Tongue (tissue), 2 donors: ENCODE data around the gene CTNNAL1. TPM values are rescaled to one million over a fixed set of nuclear protein-coding genes. Genes with fewer than 3 reads are reported as not detected.
A peak's percentile ranks its signal among the peaks of the same experiment; 100 is the strongest.
"Not testable (repeated sequence)": the region's sequence is repeated elsewhere in the genome, so short reads cannot be mapped to it uniquely, and the experiment has no call there.

Experiments used
- DNase-seq: peaks from one replicate; pipeline ENCODE4 v3.0.0-alpha.2; 2015
- total RNA-seq: library from RNA; depleted of rRNA; stranded (reverse); fragments of >200 nt; gene quantifications from one replicate; pipeline ENCODE4 v1.2.3, GENCODE V29; 2014

CTNNAL1 gene
- total RNA-seq, 1 donor from 2014 or later = 51.2 TPM

DNA sequence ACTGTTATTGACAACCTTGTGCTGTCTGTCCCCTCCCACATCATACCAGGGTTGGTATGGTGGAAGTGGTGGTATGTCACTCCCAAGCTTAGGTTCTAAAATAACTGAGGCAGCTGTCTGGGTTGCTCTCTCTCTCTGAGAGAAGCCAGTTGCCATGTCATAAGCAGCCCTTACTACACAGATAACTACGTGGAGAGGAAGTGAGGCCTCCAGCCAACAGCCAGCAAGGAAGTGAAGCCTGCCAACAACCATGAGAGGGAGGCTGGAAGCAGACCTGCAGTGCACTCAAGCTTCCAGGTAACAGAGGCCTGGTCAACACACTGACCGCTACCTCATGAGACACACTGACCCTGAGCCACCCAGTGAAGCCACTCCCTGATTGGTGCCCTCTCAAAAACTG lies 18.6 kb downstream of the CTNNAL1 start:
- peak; percentile 46 for DNase-seq

- DNase-seq = no peak
Observed at GRCh38 chr9:108991479-108991878, 21.8 kb downstream of the CTNNAL1 start.

DNA sequence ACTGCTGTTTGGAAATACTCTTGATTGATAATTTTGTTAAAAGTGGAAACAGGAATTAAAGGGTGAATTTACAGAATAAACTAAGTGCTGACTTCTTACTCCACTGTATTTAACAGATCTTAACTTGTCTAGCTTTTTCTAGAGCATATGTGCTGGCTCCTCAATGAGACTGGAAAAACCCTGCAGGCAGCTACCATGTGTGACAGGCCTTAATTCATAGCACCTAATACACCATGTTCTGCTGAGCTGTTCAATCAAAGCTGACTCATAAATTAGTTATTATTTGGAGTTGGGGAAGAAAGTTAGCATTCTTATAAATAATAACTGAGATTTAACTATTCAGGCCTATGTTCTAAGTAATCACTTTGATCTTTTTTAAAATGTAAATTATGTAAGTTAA lies 29.4 kb downstream of the CTNNAL1 start:
- no peak for DNase-seq

- no peak for DNase-seq
Observed at GRCh38 chr9:108980893-108981292, 32.4 kb downstream of the CTNNAL1 start.

DNA sequence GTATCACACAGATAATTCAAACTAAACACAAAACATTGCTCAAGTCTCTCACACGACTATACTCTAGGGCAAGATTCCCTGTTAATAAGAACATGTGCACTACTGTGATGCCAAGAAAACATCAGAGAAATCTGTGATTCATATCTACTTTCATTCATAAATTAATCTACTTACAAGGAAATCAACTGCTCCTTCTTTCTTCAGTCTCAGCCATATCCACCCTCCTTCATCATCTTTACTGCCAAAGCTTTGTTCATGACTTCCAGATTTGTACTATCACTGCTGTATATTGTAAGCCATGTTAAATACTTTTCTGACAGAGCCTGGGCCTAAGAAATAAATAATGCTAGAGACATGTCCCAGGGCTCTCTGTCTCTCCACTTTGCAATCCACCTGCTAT lies 35.1 kb downstream of the CTNNAL1 start:
- DNase-seq = peak; percentile 32

DNA sequence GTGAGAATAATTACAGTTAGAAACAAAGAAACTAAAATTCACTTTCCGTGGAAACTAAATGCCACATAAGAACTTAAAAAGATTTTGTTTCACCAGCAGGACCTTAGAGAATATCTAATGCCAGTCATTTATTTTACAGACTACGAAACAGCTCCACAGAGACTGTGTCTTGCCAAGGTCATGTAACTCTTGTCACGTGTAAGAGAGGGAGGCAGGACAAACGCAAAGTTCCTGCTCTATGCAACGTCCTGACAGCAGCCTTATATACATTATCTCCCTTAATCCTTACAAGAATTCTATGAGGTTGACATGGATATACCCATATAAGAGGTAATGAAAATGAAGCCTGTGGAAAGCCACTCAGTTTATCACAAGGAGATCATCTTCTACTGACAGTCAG lies 39.4 kb downstream of the CTNNAL1 start:
- peak; percentile 15 for DNase-seq

GRCh38 chr9:108972626-108973209 lies 40.6 kb downstream of the CTNNAL1 start:
- DNase-seq = peak; percentile 21

GRCh38 chr9:108972186-108972585 lies 41.1 kb downstream of the CTNNAL1 start:
- no peak for DNase-seq

DNA sequence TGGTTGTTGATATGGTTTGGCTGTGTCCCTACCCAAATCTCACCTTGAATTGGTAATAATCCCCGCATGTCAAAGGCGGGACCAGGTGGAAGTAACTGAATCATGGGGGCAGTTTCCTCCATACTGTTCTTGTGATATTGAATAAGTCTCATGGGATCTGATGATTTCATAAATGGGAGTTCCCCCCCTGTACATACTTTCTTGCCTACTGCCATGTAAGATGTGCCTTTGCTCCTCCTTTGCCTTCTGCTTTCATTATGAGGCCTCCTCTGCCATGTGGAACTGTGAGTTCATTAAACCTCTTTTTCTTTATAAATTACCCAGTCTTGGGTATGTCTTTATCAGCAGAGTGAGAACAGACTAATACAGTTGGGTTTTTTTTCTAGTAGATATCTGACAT lies 41.9 kb downstream of the CTNNAL1 start:
- not testable (repeated sequence) for DNase-seq

- no peak for DNase-seq
Observed at GRCh38 chr9:108967916-108968315, 45.4 kb downstream of the CTNNAL1 start.

DNA sequence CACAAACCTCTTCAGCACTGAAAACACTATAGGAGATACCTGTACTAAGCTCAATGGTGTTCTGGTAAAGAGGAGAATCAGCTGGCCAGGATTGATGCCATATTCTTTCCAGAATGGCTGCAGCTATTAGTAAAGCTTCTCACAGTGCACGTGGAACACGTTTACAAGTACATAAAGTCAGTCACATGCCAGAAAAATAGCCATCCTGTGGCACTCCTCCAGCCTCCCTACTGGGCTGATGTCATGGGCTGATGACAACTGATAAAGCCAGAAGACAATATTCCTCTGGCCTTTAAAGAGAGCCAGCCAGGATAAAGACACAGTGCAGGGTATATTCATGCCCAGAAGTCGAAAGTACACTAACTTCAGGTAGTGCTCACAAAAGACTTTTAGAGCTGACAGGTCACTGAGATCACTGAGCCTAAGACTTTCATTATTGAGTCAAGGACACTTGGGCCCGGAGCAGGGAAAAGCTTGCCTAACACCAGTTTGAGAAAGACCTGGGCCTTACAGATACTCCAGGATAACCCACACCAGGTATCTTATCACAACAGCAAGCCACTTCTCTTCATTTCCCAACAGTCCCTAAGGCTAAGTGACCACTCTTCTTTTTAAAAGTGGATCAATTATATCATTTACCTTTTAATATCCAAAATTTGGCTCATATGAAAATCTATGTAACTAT lies 49.7 kb downstream of the CTNNAL1 start:
- no peak for DNase-seq

DNA sequence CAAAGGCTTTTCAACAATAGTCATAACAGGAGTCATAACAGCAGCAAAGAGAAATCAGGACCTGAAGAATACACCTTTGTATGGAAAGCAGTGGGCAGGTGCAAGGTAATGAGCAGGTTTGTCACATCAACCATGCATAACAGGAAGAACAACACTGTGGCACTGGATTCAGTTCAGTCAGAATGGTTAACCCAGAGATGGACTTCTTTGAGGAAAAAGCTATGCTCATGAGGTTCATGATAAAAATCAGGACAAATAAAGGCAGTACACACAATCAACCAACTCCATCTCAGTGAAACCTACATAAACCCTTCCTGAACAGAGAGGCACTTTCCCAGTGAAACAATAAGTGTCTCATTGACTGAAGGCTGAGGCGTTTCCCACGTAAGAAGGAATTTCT lies 52.1 kb downstream of the CTNNAL1 start:
- DNase-seq = no peak

DNA sequence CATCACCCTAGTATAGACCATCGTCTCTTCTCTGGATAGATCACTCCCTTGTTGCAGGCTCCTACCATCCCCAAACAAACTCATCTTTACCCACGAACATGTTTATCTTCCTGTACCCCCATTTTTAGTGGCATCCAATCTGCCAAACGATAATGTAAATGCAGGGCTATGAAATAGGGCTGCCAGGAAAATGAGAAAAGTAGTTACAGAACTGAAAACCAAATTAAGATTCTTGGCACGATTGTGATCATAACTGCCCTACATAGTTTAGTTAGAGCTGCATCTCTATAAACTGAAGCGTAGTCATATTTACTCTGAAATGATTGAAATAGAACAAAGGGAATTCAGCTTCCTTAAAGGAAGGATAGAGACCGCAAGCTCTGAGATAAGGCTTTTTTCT lies 53.0 kb downstream of the CTNNAL1 start:
- no peak for DNase-seq

DNA sequence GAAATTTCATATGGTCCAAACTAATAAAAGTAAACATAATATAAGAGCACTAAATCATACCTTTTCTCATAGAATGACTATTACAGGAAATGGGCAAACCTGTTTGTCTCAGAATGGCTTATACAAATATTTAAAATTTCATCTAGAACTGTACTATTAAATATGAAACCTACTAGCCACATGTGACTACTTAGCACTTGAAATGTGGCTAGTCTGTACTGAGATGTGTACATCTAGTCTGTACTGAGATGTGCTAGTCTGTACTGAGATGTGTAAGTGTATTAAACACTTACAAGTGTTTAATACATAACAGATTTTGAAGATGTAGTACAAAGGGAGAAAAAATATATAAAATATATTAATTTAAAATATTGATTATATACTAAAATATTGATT lies 56.7 kb downstream of the CTNNAL1 start:
- no peak for DNase-seq

GRCh38 chr9:108956022-108956630 lies 57.2 kb downstream of the CTNNAL1 start:
- no peak for DNase-seq

GRCh38 chr9:108953983-108954574 lies 59.2 kb downstream of the CTNNAL1 start:
- DNase-seq = peak; percentile 79

DNA sequence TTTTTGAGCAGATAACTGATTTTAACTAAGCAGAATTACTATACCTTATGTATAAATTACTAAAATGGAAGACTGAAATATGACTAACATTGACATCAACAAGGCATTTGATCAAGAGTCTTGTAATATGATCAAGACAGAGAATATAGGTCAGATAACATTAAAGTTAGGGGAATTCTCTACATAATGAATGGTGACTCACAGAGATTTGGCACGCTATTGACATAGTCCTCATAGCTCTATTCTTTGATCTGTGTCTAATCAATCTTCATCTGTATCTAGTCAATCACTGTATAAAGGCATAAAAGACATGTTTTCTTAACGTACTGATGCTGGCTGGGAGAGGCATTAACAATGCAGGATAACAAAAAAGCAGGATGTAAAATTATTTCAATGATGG lies 61.7 kb downstream of the CTNNAL1 start:
- no peak for DNase-seq

GRCh38 chr9:108950168-108950567 lies 63.1 kb downstream of the CTNNAL1 start:
- DNase-seq = no peak

DNA sequence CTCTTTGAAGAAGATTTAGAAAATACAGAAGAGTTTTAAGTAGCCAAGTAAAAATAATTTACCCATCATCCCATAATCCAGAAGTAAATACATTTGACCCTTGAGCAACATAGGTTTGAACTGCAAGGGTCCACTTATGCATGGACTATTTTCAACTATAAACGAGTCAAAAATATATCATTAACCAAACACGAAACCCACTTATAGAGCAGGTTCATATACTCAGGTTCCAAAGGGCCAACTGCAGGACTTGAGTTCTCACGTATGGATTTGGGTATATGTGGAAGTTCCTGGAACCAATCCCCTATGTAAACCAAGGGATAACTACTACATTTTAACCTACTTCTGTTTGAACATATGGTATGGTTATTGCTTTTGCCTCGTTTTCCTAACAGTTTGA lies 73.3 kb downstream of the CTNNAL1 start:
- no peak for DNase-seq

DNA sequence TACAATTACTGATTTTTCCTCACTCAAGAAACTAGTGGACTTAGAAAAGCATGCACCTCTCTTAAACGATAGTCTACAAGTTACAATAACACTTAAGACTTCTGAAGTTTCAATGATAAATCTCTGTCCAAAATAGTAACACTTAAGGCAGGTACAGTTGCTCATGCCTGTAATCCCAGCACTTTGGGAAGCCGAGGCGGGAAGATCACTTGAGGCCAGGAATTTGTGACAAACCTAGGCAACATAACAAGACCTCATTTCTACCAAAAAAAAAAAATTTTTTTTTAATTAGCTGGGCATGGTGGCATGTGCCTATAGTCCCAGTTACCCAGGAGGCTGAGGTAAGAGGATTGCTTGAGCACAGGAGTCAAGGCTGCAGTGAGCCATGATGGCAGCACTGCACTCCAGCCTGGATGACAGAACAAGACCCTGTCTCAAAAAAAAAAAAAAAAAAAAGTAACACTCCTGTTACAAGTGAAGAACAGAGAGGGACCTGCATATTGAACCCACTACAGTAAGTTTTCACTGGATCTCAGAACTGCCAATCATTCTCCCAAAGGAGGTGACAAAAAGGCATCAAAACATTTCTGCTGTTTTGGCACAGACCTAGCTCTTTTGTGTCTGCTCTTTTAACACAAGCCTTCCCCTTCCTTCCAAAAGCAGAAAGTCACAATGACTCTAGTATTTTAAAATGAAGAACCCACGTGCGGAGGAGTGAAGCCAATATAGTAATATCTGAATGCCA lies 75.6 kb downstream of the CTNNAL1 start:
- no peak for DNase-seq

GRCh38 chr9:108934323-108934893 lies 78.9 kb downstream of the CTNNAL1 start, which contains the start of gene ABITRAM:
Gene ABITRAM, plus strand, starts transcription at chr9:108934400. Its CDS starts 87 bp downstream, at chr9:108934487.
- DNase-seq = peak; percentile 95

DNA sequence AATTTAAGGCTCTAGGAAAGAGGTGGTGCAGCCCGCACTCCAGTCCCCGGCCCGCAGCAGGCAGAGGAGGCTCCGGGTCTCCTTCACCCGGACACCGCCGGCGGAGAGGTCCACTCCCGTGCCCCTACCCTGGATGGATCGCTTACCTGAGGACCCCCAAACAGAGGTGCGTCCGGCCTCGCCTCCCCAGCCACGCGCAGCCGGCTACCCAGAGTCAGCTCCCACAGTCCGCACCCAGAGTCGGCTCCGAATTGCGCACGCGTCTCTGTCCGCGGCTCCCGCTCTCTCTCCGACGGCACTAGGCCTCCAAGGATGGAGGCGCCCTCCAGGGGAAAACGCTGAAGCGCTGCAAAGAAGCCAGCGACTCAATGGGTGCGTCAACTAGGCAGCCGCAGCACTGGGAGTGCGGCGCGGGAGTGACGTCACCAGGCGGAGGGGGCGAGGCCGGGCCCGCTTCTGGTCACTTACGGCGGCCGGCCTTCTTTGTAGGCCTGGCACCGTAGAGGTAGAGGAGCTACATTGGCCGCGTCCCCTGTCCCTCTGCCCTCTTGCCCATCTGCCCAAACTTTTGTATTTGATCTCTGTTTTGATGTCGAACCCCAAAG lies 79.5 kb downstream of the CTNNAL1 start, which contains the start of gene ELP1:
ELP1 (minus strand) TSS at position 407 of the 605 bp plus-strand sequence. CDS start 2,978 bp downstream, outside the sequence.
- peak; percentile 96 for DNase-seq
